Right lobe of liver (tissue), 4 donors: ENCODE measurements around the gene TMEM98.

Source experiments
- CTCF ChIP-seq, 4 donors: fragments of 200-600 bp in 3 of 4; fragments of 450-650 bp in 1 of 4; IDR thresholded peaks; one replicate each; pipeline versions ENCODE4 v1.5.1 to v1.8.0; 2016 to 2022; ENCODE audit warnings: antibody characterized with exemption in 4 of 4, mild to moderate bottlenecking in 2 of 4
- POLR2A ChIP-seq: fragments of 450-650 bp; IDR thresholded peaks from one replicate; pipeline ENCODE4 v1.6.1; 2017; ENCODE audit warnings: antibody characterized with exemption, mild to moderate bottlenecking
- donor health status: DM: no; HTN: no; CAD: no.
- donor health status: DM: no; HTN: no; CAD: no.
- donor health status: DM: no; HTN: yes; CAD: no.

- TF ChIP-seq POLR2A (no peak), CTCF (IDR thresholded peaks at IDR 0.05) (no peak)
Observed at GRCh38 chr17:32882029-32882428, 45.9 kb upstream of the TMEM98 start.
